ENCODE measurements around the gene PLEKHM3. TPM values are rescaled to one million over a fixed set of nuclear protein-coding genes. Genes with fewer than 3 reads are reported as not detected.

The PLEKHM3 gene
- total and polyA plus RNA-seq, 2 of the 13 experiments (the other 11 are each of a cell fraction or from before 2014, with no cell fraction given), result 4.5 to 4.7 TPM

DNA sequence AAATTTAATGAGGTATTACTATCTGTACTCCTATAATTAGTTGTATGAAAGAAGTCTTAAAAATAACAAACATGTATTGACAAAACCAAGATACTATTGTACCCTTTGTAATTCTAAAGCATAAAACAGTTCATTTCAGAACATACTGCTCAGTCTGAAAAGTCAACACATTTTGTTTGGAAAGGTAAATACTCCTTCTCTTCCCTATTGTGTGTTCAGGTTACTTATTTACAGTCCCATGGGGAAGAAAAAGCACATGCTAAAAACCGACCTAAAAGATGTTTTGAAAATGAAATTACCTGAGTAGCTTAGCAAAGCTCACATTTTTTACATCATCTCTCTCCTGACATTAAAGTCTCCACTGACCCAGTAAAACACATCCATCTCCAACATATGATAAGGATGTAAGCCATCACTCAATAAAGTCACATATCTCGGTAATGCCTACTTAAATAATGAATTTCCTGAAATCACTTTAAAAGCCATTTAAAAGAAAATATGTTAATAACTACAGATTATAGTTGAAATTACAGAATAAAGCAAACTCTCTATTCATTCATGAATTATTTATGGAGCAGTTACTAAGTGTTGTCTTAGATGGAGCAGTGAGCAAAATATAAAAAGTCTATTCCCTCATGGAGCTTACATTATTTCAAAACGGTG, 180.0 kb downstream of the PLEKHM3 start (continued):
- TF ChIP-seq, protein P1, sequence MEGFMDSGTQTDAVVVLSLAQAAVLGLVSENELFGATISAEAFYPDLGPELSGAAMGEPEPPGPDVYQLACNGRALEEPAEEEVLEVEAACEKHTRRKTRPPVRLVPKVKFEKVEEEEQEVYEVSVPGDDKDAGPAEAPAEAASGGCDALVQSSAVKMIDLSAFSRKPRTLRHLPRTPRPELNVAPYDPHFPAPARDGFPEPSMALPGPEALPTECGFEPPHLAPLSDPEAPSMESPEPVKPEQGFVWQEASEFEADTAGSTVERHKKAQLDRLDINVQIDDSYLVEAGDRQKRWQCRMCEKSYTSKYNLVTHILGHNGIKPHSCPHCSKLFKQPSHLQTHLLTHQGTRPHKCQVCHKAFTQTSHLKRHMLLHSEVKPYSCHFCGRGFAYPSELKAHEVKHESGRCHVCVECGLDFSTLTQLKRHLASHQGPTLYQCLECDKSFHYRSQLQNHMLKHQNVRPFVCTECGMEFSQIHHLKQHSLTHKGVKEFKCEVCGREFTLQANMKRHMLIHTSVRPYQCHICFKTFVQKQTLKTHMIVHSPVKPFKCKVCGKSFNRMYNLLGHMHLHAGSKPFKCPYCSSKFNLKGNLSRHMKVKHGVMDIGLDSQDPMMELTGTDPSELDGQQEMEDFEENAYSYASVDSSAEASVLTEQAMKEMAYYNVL (CRISPR knock-in tag; IDR thresholded peaks at IDR 0.05; ENCODE audit: borderline replicate concordance), result peak; percentile 24; the same call in 1 of the 2 replicates
- TF ChIP-seq, protein P2, sequence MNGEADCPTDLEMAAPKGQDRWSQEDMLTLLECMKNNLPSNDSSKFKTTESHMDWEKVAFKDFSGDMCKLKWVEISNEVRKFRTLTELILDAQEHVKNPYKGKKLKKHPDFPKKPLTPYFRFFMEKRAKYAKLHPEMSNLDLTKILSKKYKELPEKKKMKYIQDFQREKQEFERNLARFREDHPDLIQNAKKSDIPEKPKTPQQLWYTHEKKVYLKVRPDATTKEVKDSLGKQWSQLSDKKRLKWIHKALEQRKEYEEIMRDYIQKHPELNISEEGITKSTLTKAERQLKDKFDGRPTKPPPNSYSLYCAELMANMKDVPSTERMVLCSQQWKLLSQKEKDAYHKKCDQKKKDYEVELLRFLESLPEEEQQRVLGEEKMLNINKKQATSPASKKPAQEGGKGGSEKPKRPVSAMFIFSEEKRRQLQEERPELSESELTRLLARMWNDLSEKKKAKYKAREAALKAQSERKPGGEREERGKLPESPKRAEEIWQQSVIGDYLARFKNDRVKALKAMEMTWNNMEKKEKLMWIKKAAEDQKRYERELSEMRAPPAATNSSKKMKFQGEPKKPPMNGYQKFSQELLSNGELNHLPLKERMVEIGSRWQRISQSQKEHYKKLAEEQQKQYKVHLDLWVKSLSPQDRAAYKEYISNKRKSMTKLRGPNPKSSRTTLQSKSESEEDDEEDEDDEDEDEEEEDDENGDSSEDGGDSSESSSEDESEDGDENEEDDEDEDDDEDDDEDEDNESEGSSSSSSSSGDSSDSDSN (CRISPR knock-in tag; IDR thresholded peaks at IDR 0.05), result no peak
- TF ChIP-seq ZBTB7B (CRISPR knock-in tag; IDR thresholded peaks at IDR 0.05) (no peak), PAX8 (CRISPR knock-in tag; IDR thresholded peaks at IDR 0.05; ENCODE audit: borderline replicate concordance) (no peak), NR1H2 (CRISPR knock-in tag; IDR thresholded peaks at IDR 0.05; ENCODE audit: borderline replicate concordance, low read depth) (no peak), NFYC (CRISPR knock-in tag; IDR thresholded peaks at IDR 0.05) (no peak), FOXK2 (IDR thresholded peaks at IDR 0.05) (peak; percentile 97), TCF7L2 (IDR thresholded peaks at IDR 0.05; ENCODE audit: low read depth, low read length) (0 out of 2 replicates have a peak, but pooled peaks have one; percentile 30), MBD4 (IDR thresholded peaks at IDR 0.05; ENCODE audit: borderline replicate concordance, low read length) (peak; percentile 35; the same call in 1 of the 2 replicates), CBFB (CRISPR knock-in tag; IDR thresholded peaks at IDR 0.05) (no peak)
- TF ChIP-seq, protein P3, sequence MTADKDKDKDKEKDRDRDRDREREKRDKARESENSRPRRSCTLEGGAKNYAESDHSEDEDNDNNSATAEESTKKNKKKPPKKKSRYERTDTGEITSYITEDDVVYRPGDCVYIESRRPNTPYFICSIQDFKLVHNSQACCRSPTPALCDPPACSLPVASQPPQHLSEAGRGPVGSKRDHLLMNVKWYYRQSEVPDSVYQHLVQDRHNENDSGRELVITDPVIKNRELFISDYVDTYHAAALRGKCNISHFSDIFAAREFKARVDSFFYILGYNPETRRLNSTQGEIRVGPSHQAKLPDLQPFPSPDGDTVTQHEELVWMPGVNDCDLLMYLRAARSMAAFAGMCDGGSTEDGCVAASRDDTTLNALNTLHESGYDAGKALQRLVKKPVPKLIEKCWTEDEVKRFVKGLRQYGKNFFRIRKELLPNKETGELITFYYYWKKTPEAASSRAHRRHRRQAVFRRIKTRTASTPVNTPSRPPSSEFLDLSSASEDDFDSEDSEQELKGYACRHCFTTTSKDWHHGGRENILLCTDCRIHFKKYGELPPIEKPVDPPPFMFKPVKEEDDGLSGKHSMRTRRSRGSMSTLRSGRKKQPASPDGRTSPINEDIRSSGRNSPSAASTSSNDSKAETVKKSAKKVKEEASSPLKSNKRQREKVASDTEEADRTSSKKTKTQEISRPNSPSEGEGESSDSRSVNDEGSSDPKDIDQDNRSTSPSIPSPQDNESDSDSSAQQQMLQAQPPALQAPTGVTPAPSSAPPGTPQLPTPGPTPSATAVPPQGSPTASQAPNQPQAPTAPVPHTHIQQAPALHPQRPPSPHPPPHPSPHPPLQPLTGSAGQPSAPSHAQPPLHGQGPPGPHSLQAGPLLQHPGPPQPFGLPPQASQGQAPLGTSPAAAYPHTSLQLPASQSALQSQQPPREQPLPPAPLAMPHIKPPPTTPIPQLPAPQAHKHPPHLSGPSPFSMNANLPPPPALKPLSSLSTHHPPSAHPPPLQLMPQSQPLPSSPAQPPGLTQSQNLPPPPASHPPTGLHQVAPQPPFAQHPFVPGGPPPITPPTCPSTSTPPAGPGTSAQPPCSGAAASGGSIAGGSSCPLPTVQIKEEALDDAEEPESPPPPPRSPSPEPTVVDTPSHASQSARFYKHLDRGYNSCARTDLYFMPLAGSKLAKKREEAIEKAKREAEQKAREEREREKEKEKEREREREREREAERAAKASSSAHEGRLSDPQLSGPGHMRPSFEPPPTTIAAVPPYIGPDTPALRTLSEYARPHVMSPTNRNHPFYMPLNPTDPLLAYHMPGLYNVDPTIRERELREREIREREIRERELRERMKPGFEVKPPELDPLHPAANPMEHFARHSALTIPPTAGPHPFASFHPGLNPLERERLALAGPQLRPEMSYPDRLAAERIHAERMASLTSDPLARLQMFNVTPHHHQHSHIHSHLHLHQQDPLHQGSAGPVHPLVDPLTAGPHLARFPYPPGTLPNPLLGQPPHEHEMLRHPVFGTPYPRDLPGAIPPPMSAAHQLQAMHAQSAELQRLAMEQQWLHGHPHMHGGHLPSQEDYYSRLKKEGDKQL (CRISPR knock-in tag; IDR thresholded peaks at IDR 0.05; ENCODE audit: low read depth), result peak; percentile 91

All from HepG2 (cell line).